ENCODE measurements around the gene SOX1.

GRCh38 chr13:112116187-112116950 lies 49.4 kb downstream of the SOX1 start:
- TF ChIP-seq ZNF768 (tag by site-specific recombination; IDR thresholded peaks at IDR 0.05), result no peak
- TF ChIP-seq ZNF530 (tag by site-specific recombination; IDR thresholded peaks at IDR 0.05; ENCODE audit: low read depth), result no peak
- TF ChIP-seq, protein P1, sequence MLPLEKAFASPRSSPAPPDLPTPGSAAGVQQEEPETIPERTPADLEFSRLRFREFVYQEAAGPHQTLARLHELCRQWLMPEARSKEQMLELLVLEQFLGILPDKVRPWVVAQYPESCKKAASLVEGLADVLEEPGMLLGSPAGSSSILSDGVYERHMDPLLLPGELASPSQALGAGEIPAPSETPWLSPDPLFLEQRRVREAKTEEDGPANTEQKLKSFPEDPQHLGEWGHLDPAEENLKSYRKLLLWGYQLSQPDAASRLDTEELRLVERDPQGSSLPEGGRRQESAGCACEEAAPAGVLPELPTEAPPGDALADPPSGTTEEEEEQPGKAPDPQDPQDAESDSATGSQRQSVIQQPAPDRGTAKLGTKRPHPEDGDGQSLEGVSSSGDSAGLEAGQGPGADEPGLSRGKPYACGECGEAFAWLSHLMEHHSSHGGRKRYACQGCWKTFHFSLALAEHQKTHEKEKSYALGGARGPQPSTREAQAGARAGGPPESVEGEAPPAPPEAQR (tag by site-specific recombination; IDR thresholded peaks at IDR 0.05), result no peak
- TF ChIP-seq CTCF (tag by site-specific recombination; IDR thresholded peaks at IDR 0.05), result no peak
- TF ChIP-seq ZBTB1 (tag by site-specific recombination; IDR thresholded peaks at IDR 0.05), result no peak
- TF ChIP-seq, protein P2, sequence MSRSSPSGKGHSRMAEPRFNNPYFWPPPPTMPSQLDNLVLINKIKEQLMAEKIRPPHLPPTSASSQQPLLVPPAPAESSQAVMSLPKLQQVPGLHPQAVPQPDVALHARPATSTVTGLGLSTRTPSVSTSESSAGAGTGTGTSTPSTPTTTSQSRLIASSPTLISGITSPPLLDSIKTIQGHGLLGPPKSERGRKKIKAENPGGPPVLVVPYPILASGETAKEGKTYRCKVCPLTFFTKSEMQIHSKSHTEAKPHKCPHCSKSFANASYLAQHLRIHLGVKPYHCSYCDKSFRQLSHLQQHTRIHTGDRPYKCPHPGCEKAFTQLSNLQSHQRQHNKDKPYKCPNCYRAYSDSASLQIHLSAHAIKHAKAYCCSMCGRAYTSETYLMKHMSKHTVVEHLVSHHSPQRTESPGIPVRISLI (tag by site-specific recombination; IDR thresholded peaks at IDR 0.05), result no peak
- TF ChIP-seq ATF2 (tag by site-specific recombination; IDR thresholded peaks at IDR 0.05; ENCODE audit: low read depth), result no peak
- TF ChIP-seq ZNF280C (tag by site-specific recombination; IDR thresholded peaks at IDR 0.05), result no peak
- no peak for TF ChIP-seq ZNF121 (tag by site-specific recombination; IDR thresholded peaks at IDR 0.05)
- TF ChIP-seq ZNF692 (tag by site-specific recombination; IDR thresholded peaks at IDR 0.05), result no peak
- no peak for TF ChIP-seq SP3 (tag by site-specific recombination; IDR thresholded peaks at IDR 0.05)
- no peak for TF ChIP-seq HOXC10 (CRISPR knock-in tag; IDR thresholded peaks at IDR 0.05)
